DMS79 treated with DMSO at 0.1 percent for 48 hours (cell line): Measurements from ENCODE around the gene CAND2.

Source experiments
- DNase-seq: peaks from one replicate; lab custom pipeline; 2025; lab: John Stamatoyannopoulos, UW

The CAND2 gene

DNA sequence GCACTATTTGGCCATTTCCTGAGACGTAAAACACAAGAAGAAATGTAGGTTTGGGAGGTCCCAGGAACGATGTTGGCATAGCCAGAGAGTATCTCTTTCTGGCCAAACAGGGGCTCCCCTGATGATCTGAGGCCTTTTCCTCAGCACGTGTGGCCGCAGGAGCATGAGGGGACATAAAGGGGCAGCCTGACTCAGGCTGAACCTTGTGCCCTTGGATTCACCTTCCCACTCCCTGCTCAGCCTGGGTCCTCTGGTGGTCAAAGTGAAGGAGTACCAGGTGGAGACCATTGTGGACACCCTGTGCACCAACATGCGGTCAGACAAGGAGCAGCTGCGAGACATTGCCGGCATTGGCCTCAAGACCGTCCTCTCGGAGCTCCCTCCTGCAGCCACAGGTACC, 10.6 kb downstream of the CAND2 start:
- no peak for DNase-seq

DNA sequence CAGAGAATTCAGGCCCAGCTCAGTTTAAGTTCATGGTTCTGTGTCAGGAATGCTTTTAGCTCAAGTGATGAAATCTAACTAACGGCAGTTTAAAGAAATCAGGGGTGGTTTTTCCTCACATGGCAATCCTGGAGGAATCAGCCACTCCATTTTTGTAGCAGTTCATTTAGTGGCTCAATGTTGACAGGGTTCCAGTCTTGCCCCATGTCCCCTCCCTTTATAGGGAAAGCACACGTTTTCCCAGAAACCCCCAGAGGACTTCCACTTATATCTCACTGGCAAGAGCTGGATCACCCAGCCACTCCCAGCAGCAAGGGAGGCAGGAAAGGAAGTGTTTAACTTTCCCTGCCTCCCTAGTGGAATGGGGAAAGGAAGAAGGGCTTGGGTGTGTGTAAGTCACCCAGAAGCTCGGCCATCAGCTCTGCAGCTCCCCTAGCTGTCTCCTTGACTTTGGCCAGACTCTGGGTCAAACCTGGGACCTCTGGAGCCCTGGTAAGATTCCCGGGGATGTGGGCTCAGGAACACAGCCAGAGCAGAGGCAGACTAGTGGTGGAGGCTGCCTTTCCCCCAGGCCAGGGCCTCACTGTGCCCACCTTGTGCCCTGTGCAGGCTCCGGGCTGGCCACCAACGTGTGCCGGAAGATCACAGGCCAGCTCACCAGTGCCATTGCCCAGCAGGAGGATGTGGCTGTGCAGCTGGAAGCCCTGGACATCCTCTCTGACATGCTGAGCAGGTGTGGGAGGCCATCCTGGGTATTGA, 11.3 kb downstream of the CAND2 start:
- DNase-seq: no peak

DNA sequence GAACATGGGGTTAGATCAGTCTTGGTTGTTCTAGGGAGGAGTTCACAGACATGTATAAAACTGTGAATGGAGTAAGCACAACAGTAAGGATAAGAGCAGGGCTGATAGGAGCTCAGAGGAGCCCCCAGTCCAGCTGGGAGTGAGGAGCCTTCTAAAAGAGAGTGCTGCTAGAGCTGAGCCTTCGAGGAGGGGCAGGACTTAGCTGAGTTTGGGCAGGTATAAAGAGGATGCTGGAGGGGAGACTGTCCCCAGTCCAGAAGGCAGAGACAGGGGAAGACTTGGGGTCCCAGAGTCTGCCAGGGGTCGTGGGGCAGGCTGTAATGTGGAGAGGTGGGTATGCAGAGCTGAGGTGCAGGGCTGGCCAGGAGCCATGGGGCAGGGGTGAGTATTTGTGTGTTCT, 12.1 kb downstream of the CAND2 start:
- no peak for DNase-seq

DNA sequence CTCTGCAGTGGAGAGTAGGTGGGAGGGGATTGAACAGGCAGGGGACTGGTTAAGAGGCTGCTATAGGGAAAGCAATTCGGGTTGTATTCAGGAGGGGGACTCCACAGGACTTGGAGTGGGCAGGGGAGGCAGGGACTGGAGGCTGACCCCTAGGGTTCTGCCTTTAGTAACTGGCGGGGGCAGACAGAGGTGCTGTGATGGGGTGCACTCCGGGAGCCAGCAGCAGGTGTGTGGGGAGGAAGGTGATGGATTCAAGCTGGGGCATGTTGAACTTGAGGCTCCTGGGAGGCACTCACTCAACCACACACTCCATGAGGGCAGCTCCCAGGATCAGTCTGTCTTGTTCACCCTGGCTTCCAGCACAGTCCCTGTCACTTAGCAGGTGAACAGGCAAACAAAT, 12.5 kb downstream of the CAND2 start:
- no peak for DNase-seq

DNA sequence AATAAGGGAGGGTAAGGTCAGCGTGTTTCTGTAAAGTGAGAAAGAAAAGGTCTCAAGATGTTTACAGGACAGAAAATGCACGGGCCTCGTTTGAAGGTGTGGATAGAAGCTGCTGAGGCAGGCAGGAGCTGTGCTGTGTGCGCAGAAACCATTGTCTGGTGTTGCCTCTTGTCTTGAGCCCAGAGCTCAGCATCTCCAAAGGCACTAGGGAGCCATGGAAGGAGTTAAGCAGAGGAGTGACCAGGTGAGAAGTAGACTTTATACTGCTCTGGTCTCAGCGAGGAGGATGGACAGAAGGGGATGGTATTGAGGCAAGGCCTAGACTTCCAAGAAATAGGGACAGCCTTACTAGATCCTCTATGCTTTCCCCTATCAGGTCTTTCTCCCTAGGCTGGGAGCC, 13.0 kb downstream of the CAND2 start:
- DNase-seq: no peak

DNA sequence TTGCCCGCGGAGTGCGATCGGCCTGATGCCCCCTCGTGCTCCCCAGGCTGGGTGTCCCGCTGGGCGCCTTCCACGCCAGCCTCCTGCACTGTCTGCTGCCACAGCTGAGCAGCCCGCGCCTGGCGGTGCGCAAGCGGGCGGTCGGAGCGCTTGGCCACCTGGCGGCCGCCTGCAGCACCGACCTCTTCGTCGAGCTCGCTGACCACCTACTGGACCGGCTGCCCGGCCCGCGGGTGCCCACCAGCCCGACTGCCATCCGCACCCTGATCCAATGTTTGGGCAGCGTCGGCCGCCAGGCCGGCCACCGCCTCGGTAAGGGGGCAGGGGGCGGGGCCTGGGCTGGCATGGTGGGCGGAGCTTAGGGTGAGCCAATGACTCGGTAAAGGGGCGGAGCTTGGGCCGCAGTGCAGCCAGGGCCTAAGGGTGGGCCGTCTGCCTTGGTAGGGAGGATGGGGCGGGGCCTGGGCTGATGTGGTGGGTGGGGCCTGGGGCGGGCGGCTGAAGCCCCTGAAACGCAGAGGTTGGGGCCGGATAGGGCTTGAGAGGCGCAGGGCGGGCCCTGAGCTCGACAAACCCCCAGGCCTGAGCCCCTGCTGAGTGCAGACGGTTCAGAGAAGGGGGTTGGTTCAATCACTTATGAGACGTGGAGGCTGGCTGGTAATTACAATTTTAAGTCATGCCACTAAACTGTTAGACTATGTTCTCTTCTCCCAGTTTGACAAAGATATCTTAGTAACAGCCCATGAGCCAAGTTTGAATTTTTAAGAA, 13.7 kb downstream of the CAND2 start:
- DNase-seq: no peak

DNA sequence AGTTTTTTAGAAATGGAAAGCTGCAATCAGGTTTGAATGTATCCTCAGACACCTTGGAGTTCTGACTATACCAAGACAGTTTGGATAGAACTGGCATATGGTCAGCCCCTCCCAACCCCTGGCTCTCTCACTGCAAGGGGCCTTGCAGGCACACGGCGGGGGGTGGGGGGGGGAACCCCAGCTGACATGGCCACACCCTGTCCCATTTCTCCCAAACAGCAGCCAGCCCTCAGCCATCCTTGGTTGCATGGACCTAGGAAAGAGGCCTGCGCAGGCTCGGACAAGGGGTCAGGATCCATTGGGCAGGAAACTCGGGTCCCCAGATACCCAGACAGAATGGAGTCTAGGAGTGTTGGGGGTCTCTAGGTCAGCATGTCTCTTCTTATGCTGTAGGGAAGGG, 14.5 kb downstream of the CAND2 start:
- no peak for DNase-seq

DNA sequence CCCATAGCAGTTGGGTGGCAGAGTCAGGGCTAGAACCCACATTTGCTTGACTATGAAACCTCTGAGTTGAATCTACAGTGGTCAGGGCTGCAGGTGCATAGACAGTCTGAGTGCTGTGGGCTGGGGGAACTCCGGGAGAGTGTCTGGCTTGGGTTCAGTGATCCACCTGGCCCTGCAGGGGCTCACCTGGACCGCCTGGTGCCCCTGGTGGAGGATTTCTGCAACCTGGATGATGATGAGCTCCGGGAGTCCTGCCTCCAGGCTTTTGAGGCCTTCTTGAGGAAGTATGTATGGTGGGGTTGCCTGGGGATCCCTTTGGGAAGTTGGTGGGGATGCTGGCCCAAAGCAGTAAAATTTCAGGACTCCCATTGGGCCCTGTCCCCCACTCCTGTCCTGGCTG, 16.3 kb downstream of the CAND2 start:
- DNase-seq: no peak

DNA sequence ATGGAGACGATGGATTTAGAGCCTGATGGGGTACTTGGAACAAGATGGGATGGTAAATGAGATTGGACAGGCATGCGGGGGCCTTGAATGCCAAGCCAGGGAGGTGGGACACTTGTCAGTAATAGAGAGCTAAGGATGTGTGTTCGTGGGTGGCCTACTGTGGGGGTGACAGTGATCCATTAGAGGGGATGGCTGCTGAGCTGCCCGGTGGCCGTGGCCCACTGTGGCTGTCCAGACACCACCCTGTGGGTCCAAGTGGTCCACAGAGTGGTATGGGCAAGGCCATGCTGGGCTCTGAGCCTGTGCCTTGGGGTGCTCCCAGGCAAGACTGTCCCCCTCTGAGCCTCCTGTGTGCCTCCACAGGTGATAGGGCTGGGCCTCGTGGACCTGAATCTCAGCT, 17.5 kb downstream of the CAND2 start:
- no peak for DNase-seq

DNA sequence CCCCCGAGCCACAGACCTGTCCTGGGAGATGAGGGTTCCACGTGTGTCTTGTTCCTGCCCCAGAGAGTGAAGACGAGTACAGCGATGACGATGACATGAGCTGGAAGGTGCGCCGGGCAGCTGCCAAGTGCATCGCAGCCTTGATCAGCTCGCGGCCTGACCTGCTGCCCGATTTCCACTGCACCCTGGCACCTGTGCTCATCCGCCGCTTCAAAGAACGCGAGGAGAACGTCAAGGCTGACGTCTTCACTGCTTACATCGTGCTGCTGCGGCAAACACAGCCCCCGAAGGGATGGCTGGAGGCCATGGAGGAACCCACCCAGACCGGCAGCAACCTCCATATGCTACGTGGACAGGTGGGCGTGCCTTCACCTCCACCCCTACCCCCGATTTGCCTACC, 18.6 kb downstream of the CAND2 start:
- no peak for DNase-seq

DNA sequence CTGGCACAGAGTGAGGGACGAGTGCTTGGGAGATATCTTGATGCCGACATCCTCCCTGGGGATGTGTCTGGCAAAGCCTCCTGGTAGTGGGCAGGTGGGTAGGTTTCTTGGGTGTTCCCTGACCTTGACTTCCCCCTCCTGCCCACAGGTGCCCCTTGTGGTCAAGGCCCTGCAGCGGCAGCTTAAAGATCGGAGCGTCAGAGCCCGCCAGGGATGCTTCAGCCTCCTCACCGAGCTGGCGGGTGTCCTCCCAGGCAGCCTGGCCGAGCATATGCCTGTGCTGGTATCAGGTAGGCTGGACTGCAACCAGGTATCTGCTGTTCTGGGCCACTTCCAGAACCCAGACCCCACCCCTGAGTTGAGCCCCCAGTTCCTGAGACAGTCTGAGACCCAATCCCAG, 19.2 kb downstream of the CAND2 start:
- DNase-seq: no peak

DNA sequence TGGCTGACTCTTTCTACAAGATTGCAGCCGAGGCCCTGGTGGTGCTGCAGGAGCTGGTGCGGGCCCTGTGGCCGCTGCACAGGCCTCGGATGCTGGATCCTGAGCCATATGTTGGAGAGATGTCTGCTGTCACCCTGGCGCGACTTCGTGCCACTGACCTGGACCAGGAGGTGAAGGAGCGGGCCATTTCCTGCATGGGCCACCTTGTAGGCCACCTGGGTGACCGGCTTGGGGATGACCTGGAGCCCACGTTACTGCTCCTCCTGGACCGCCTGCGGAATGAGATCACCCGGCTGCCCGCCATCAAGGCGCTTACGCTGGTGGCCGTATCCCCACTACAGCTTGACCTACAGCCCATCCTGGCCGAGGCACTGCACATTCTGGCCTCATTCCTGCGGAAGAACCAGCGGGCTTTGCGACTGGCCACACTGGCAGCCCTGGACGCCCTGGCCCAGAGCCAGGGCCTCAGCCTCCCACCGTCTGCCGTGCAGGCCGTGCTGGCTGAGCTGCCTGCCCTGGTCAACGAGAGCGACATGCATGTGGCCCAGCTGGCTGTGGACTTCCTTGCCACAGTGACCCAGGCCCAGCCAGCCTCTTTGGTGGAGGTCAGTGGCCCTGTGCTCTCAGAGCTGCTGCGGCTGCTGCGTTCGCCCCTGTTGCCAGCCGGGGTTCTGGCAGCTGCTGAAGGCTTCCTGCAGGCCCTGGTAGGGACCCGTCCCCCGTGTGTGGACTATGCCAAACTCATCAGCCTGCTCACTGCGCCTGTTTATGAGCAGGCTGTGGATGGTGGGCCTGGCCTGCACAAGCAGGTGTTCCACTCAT, 20.3 kb downstream of the CAND2 start:
- DNase-seq: no peak

DNA sequence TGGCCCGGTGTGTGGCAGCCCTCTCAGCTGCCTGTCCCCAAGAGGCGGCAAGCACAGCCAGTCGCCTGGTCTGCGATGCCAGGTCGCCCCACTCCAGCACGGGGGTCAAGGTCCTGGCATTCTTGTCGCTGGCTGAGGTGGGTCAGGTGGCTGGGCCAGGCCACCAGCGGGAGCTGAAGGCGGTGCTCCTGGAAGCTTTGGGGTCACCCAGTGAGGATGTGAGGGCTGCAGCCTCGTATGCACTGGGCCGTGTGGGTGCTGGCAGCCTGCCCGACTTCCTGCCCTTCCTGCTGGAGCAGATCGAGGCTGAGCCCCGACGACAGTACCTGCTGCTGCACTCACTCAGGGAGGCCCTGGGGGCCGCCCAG, 20.8 kb downstream of the CAND2 start:
- no peak for DNase-seq

DNA sequence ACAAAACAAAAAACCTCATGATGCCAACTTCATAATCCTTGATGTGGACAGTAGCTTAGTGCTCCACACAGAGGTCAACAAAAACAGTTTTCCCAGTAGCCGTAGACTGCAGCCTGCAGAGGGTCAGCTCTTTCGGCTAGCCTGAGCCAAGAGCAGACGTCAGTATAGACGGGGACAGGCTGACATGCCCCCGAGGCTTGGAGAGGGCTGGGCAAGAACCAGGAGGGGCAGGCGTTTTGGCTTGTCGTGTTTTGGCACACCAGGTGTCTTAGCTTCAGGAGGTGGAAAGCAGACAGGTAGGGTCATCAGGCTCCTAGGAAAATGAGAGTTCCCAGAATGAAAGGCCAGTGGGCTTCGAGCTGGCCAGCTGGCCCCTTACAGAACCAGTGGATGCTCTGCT, 21.8 kb downstream of the CAND2 start:
- no peak for DNase-seq

DNA sequence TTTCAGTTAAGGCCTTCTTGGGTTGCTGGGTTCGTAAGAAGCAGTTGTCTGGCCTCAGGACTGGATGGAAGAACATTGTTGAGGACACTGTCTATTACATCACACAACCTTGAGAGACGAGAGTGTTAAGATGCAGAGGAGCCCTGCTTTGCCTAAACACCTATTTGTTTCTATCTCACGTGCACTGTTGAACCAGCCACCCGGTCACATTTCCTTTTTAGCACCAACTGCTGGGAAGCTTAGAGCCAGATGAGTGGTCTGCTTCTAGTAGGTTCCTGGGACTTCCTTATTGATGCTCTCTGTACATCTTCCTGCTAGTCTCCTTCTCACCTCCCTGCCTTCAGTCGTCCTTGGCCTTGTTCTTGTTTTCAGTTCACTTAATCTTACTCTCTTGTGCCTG, 22.3 kb downstream of the CAND2 start:
- DNase-seq: no peak

DNA sequence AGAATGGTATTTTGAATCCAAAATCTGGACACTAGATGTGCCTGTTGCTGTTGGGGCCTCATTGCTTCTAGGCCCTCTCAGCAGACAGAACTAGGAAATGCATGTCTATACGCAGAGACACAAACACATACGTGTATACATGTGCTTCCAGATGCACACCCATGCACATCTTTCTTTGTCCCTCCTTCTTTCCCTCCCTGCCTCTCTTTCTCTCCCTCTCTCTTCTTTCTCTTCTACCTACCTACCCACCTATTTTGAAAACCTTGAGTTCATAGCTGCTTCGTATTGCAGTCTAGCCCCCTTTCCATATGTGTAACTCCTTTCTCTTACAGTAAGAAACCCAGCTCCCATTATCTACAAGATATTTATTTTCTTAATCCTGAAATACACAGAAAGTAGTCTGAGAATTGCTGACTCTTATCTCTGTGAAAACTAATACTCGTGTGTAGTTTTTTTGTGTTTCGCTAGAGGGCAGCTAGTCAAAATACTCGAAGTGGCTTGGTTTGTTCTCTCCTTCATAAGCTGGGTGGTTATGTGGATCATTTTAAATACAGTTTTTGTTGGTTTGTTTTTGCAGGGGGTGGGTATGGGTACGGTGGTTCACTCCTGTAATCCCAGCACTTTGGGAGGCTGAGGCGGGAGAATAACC, 26.4 kb downstream of the CAND2 start:
- DNase-seq: no peak

DNA sequence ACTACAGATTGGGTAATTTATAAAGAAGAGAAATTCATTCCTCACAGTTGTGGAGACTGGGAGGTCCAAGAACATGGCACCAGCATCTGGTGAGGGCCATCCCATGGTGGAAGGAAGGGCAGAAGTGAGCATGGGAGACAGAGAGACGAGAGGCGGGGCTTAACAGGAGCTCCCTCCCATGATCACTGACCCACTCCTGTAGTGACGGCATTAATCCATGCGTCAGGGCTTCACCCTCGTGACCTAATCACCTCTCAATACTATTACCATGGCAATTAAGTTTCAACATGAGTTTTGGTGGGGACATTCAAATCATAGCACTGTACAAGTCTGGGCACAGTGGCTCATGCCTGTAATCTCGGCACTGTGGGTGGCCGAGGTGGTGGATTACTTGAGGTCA, 27.8 kb downstream of the CAND2 start:
- no peak for DNase-seq

DNA sequence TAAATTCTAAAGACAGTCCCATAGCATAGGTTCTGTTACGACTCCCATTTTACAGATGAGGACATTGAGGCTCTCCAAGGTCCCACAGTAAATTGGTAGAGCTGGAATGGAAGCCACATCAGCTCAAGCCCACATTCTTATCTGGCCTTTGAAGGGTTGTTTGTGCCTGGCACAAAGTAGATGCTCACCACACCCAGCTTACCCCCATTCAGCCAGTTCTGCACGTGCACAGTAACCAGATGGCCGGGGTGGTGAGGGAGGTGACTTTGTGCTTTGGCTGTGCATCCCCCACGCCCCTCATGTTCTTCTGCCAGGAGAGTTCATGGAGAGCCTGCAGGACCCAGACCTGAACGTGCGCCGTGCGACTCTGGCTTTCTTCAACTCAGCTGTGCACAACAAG, 28.7 kb downstream of the CAND2 start:
- DNase-seq: no peak

DNA sequence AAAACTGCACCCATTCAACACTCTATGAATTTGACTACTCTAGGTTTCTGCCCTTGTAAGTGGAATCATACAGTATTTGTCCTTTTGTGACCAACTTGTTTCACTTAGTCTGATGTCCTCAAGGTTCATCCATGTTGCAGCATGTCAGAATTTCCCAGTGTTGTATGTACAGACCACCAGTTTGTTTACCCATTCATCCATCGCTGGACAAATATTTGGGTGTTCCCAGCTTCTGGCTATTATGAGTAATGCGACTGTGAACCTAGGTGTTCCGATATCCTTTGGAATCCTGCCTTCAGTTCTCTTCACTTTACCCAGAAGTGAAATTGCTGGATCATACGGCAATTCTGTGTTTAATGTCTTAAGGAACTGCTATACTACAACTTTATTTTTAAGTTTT, 32.3 kb downstream of the CAND2 start:
- no peak for DNase-seq

DNA sequence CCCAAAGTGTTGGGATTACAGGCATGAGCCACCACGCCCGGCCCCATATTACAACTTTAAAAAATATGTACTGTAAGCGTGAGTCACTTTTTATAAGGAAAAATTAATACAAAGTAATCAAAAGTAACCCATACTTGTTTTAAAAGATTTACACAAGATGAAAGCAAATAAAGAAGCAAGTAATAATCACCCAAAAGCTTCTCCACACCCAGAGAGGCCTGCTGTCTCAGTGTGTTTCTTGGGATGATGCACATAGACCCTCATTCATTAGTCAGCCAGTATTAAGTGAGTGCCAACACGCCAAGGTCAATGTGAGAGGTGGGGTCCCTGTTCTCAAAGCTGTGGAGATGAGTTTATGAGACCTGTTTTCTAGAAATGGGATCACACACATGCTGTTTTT, 32.9 kb downstream of the CAND2 start:
- DNase-seq: no peak

DNA sequence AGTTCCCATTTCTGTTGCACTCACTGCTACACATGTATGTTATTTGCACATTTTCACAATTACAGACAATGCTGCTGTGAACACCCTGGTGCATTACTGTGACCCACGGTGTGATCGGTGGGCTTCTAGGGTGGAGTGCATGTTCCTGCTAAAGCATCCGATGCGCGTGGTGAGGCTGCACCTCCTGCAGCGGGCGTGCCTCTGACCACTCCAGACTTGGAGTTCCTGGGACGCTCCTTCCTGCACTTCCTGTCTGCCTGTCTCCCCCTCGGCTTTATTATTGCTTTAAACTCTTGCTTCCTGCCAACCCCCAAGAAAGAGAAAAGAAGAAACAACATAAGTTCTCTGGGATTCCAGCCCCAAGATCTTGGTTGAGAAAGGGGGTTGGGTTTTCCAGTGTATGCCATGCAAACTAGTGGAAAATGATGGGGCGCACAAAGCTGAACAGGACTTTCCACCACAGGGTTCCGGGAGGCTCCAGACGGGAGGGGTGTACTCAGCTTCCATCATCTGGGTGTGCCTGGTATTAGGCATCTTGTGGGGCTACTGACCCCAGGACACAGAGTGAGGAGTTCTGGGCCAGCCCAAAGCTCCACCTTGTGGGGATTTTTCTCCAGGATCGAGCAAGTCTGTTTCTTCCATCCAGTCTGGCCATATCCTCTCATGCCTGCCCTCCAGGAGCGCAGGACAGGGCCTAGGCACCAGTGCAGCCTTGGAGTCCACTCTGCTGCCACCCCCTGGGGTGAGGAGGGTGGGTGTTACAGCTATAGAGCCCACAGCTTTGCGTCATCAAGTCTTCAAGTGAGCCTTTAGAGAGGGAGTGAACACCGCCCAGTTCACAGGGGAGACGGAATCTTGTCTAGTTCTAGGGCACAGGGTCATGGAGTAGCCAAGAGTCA, 33.7 kb downstream of the CAND2 start:
- DNase-seq: no peak

DNA sequence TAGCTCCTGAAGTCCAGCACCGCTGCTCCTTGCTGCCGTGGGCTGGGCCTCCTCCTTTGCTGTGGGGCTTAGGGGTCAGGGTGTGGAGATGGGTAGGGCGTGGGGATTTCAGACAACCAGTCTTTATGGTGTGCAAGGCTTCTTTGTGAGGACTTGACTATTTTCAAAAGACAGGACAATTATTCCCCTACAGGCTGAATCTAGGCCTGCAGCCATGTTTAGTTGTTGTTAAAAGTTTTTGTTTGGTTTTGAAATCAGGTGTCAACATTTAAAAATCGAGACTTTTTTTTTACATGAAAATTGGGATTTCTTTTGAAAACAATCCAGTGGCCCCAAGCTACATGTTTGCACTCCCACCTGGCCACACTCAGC, 34.3 kb downstream of the CAND2 start:
- DNase-seq: no peak
